Gastrocnemius medialis (tissue), 4 donors: ENCODE measurements around the gene PROX1. TPM values are rescaled to one million over a fixed set of nuclear protein-coding genes. Genes with fewer than 3 reads are reported as not detected.

Experiments
- ATAC-seq, 2 donors: fragments of 150-250 bp; one replicate each; pipeline ENCODE4 v1.9.1; 2016
- DNase-seq, 2 donors: peaks; one replicate each; pipeline ENCODE4 v3.0.0-alpha.2; 2019
- H3K27ac ChIP-seq, 4 donors: fragments of 200-600 bp; sonication (generic); 1 replicate in 1 of 4; 2 replicates in 3 of 4; pipeline ENCODE4 v1.5.1; 2016 to 2018; ENCODE audit warnings: mild to moderate bottlenecking in 2 of 4, moderate library complexity in 1 of 4
- H3K27me3 ChIP-seq, 3 donors: fragments of 200-600 bp; sonication (generic) in 2 of 3; 1 replicate in 1 of 3; 2 replicates in 2 of 3; pipeline versions ENCODE4 v1.5.1 to v1.6.0; 2016 to 2019; ENCODE audit warnings: mild to moderate bottlenecking in 1 of 3, moderate library complexity in 1 of 3
- H3K36me3 ChIP-seq, 2 donors: fragments of 200-600 bp; sonication (generic) in 1 of 2; one replicate each; pipeline ENCODE4 v1.5.1; 2017 to 2018
- H3K4me1 ChIP-seq, 2 donors: fragments of 200-600 bp; sonication (generic) in 1 of 2; one replicate each; pipeline ENCODE4 v1.5.1; 2016 to 2017; ENCODE audit warnings: mild to moderate bottlenecking in 2 of 2
- H3K4me3 ChIP-seq, 4 donors: fragments of 200-600 bp; sonication (generic) in 3 of 4; 1 replicate in 1 of 4; 2 replicates in 3 of 4; pipeline ENCODE4 v1.5.1; 2016 to 2019; ENCODE audit warnings: mild to moderate bottlenecking in 2 of 4
- H3K9me3 ChIP-seq, 3 donors: fragments of 200-600 bp; sonication (generic) in 2 of 3; 1 replicate in 1 of 3; 2 replicates in 2 of 3; pipeline ENCODE4 v1.5.1; 2016 to 2019
- CTCF ChIP-seq, 5 experiments: fragments of 450-650 bp in 3 of 5; fragments of 200-600 bp in 2 of 5; sonication (generic) in 2 of 5; IDR thresholded peaks in 4 of 5; conservative IDR thresholded peaks in 1 of 5; 1 replicate in 4 of 5; 2 replicates in 1 of 5; pipeline ENCODE4 v1.5.1; 2016 to 2019; ENCODE audit warnings: antibody characterized with exemption in 5 of 5, mild to moderate bottlenecking in 3 of 5, moderate library complexity in 3 of 5
- POLR2A ChIP-seq, 2 donors: fragments of 450-650 bp; IDR thresholded peaks; one replicate each; pipeline ENCODE4 v1.6.1; 2017; ENCODE audit warnings: antibody characterized with exemption in 2 of 2, mild to moderate bottlenecking in 2 of 2, moderate library complexity in 2 of 2
- in situ Hi-C, 4 donors: fragments of 200-750 bp; cut with MboI; loops; one replicate each; pipeline versions ENCODE4 v1.15.0 to v1.8.0; 2017; ENCODE audit warnings: low sequenced_read_pairs in 4 of 4
- intact Hi-C: fragments of 100-400 bp; cut with DNase I; formaldehyde crosslinking; loops from one replicate; pipeline ENCODE4 v1.15.1; 2023; ENCODE audit warnings: low total_unique reads
- total RNA-seq, 4 donors: library from RNA; depleted of rRNA; stranded (reverse); fragments of >200 nt; gene quantifications; one replicate each; pipeline versions ENCODE4 v1.1.0 to v1.2.3, GENCODE V29; 2016

PROX1 gene
- total RNA-seq, 4 donors from 2014 or later, result 4.1 to 8.0 (median 5.5) TPM

GRCh38 chr1:214067853-214068703 is 80.3 kb downstream of the PROX1 start:
- Histone ChIP-seq H3K4me1 (no peaks in the 10 kb centered on the region), H3K27me3 (no peaks in the 10 kb centered on the region), H3K4me3 (no peak overlapping the region), H3K27ac (no peak overlapping the region), H3K9me3 (no peaks in the 10 kb centered on the region), H3K36me3 (no peaks in the 10 kb centered on the region)
- DNase-seq (no peak), ATAC-seq (no peak)
- intact Hi-C loops, result no loop called here
- in situ Hi-C loops, result no loop called here
- TF ChIP-seq POLR2A (IDR thresholded peaks at IDR 0.05) (no peak), CTCF (IDR thresholded peaks at IDR 0.05 in 4 of 5, conservative IDR thresholded peaks at IDR 0.05 in 1 of 5) (no peak)

DNA sequence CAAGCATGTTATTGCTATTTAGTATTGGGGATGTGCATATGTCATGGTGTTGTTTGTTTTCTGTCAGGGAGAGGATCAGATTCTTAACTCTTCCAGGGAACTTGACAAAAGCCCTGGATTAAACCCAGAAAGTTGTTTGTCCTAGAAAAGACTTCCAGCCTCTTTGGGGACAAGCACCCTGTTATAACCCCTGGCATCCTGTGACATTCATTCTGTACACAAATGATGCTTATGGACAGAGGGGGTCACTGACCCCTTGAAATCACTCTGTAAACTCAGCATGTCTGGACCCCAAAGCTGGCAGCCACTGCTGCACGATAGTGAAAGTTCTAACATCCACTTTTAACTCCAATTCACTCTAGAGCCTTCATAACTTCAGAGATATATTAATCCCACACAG is 81.2 kb downstream of the PROX1 start:
- Histone ChIP-seq H3K9me3 (no peaks in the 10 kb centered on the region), H3K27me3 (no peaks in the 10 kb centered on the region), H3K4me3 (no peak overlapping the region), H3K36me3 (no peaks in the 10 kb centered on the region), H3K4me1 (no peaks in the 10 kb centered on the region), H3K27ac (no peak overlapping the region)
- intact Hi-C loops (no loop called here), in situ Hi-C loops (no loop called here)
- TF ChIP-seq POLR2A (IDR thresholded peaks at IDR 0.05) (no peak), CTCF (IDR thresholded peaks at IDR 0.05 in 4 of 5, conservative IDR thresholded peaks at IDR 0.05 in 1 of 5) (no peak)
- ATAC-seq (no peak), DNase-seq (no peak)

- DNase-seq (no peak), ATAC-seq (no peak)
- in situ Hi-C loops (no loop called here), intact Hi-C loops (no loop called here)
- Histone ChIP-seq H3K9me3 (no peaks in the 10 kb centered on the region), H3K4me1 (no peaks in the 10 kb centered on the region), H3K4me3 (no peak overlapping the region), H3K27me3 (no peaks in the 10 kb centered on the region), H3K27ac (no peak overlapping the region), H3K36me3 (no peaks in the 10 kb centered on the region)
- TF ChIP-seq POLR2A (IDR thresholded peaks at IDR 0.05), result no peak
- TF ChIP-seq CTCF (IDR thresholded peaks at IDR 0.05 in 4 of 5, conservative IDR thresholded peaks at IDR 0.05 in 1 of 5), result no peak
These were observed 83.7 kb downstream of the PROX1 start for GRCh38 chr1:214071469-214071868.

- DNase-seq (no peak), ATAC-seq (no peak)
- Histone ChIP-seq H3K27ac (no peak overlapping the region), H3K27me3 (no peaks in the 10 kb centered on the region), H3K36me3 (no peaks in the 10 kb centered on the region), H3K4me1 (no peaks in the 10 kb centered on the region), H3K9me3 (no peaks in the 10 kb centered on the region), H3K4me3 (no peak overlapping the region)
- in situ Hi-C loops, result no loop called here
- intact Hi-C loops, result no loop called here
- TF ChIP-seq POLR2A (IDR thresholded peaks at IDR 0.05) (no peak), CTCF (IDR thresholded peaks at IDR 0.05 in 4 of 5, conservative IDR thresholded peaks at IDR 0.05 in 1 of 5) (no peak)
These were observed 84.8 kb downstream of the PROX1 start for GRCh38 chr1:214072426-214073157.
